SKM-1 treated with dmso at 0.1 percent for 144 hours (cell line): ENCODE data around the gene OR6Y1.

Experiments used
- DNase-seq: peaks from one replicate; lab custom pipeline; 2025; ENCODE audit not compliant: unreplicated experiment; lab: John Stamatoyannopoulos, UW

OR6Y1 gene

GRCh38 chr1:158554352-158554751 is at the start of gene OR6Y1:
OR6Y1 (minus strand) TSS chr1:158554405; CDS start chr1:158548105, 6,300 bp downstream.
- DNase-seq, result no peak

GRCh38 chr1:158600735-158601134 is 46.5 kb upstream of the OR6Y1 start:
- no peak for DNase-seq

- DNase-seq, result no peak
These were observed 32.7 kb upstream of the OR6Y1 start for GRCh38 chr1:158586942-158587341.

GRCh38 chr1:158583962-158584361 is 29.8 kb upstream of the OR6Y1 start:
- no peak for DNase-seq

GRCh38 chr1:158579733-158580132 is 25.5 kb upstream of the OR6Y1 start, which contains the start of gene OR10X1:
OR10X1 (minus strand) TSS chr1:158579899; CDS start chr1:158579899, 0 bp downstream.
- DNase-seq, result no peak

GRCh38 chr1:158577561-158577960 is 23.4 kb upstream of the OR6Y1 start:
- no peak for DNase-seq

GRCh38 chr1:158572226-158572625 is 18.0 kb upstream of the OR6Y1 start:
- no peak for DNase-seq

- no peak for DNase-seq
These were observed 16.3 kb upstream of the OR6Y1 start, which contains the start of gene OR6P1 for GRCh38 chr1:158570480-158570879. OR6P1 (minus strand) TSS chr1:158570580; CDS start chr1:158563604, 6,976 bp downstream.

- DNase-seq, result peak; percentile 87
These were observed 10.4 kb upstream of the OR6Y1 start for GRCh38 chr1:158564608-158565007.

GRCh38 chr1:158563853-158564252 is 9.6 kb upstream of the OR6Y1 start:
- peak; percentile 34 for DNase-seq

GRCh38 chr1:158559696-158560095 is 5.5 kb upstream of the OR6Y1 start:
- DNase-seq, result no peak

- no peak for DNase-seq
These were observed 1.9 kb downstream of the OR6Y1 start for GRCh38 chr1:158552296-158552695.

GRCh38 chr1:158547533-158547932 is 6.7 kb downstream of the OR6Y1 start:
- DNase-seq, result no peak

GRCh38 chr1:158537609-158538008 is 16.6 kb downstream of the OR6Y1 start:
- DNase-seq, result no peak

- no peak for DNase-seq
These were observed 19.7 kb downstream of the OR6Y1 start for GRCh38 chr1:158534496-158534895.

GRCh38 chr1:158527190-158527815 is 26.9 kb downstream of the OR6Y1 start:
- peak; percentile 71 for DNase-seq

GRCh38 chr1:158521666-158522058 is 32.5 kb downstream of the OR6Y1 start:
- DNase-seq, result no peak

GRCh38 chr1:158520955-158521665 is 33.1 kb downstream of the OR6Y1 start:
- no peak for DNase-seq

- DNase-seq, result no peak
These were observed 34.2 kb downstream of the OR6Y1 start for GRCh38 chr1:158520021-158520420.

GRCh38 chr1:158516966-158517365 is 37.2 kb downstream of the OR6Y1 start:
- no peak for DNase-seq

- no peak for DNase-seq
These were observed 44.6 kb downstream of the OR6Y1 start for GRCh38 chr1:158509471-158510156.

- no peak for DNase-seq
These were observed 46.7 kb downstream of the OR6Y1 start for GRCh38 chr1:158507511-158507910.
